ENCODE results near the gene C14orf180.
"Not testable (repeated sequence)": the region's sequence is repeated elsewhere in the genome, so short reads cannot be mapped to it uniquely, and the experiment has no call there.

The C14orf180 gene

GRCh38 chr14:104636131-104636530 is 56.6 kb downstream of the C14orf180 start:
- no peak overlapping the region for H3K4me3 ChIP-seq (ENCODE audit: insufficient read depth, low read length, poor library complexity, severe bottlenecking)
- no peaks in the 10 kb centered on the region for H3F3A ChIP-seq (ENCODE audit: insufficient read depth)
- no peaks in the 10 kb centered on the region for H3K79me2 ChIP-seq (ENCODE audit: insufficient read depth, low read length)
- H3K27ac ChIP-seq (ENCODE audit: low read depth, low read length): no peak overlapping the region
- no peaks in the 10 kb centered on the region for H3K9me3 ChIP-seq (ENCODE audit: insufficient read depth, low read length)
- H4K20me1 ChIP-seq (ENCODE audit: low read depth, low read length): no peaks in the 10 kb centered on the region
- H3K9ac ChIP-seq (ENCODE audit: low read length): no peak overlapping the region
- H3K4me2 ChIP-seq (ENCODE audit: low read depth, low read length, poor library complexity, severe bottlenecking): no peak overlapping the region
- H2AFZ ChIP-seq (ENCODE audit: low read depth, low read length, severe bottlenecking): no peak overlapping the region
- no peaks in the 10 kb centered on the region for H3K36me3 ChIP-seq (ENCODE audit: low read length)
- TF ChIP-seq CTCF (IDR thresholded peaks at IDR 0.05; ENCODE audit: insufficient read depth, low read length, poor library complexity, severe bottlenecking) (no peak), EZH2phosphoT487 (conservative IDR thresholded peaks at IDR 0.05; ENCODE audit: low read length) (no peak)
- H3K9me2 ChIP-seq (replicated peaks; ENCODE audit: insufficient read depth, low read length): no peaks in the 10 kb centered on the region
- H3K27me3 ChIP-seq (ENCODE audit: low read length): no peaks in the 10 kb centered on the region

DNA sequence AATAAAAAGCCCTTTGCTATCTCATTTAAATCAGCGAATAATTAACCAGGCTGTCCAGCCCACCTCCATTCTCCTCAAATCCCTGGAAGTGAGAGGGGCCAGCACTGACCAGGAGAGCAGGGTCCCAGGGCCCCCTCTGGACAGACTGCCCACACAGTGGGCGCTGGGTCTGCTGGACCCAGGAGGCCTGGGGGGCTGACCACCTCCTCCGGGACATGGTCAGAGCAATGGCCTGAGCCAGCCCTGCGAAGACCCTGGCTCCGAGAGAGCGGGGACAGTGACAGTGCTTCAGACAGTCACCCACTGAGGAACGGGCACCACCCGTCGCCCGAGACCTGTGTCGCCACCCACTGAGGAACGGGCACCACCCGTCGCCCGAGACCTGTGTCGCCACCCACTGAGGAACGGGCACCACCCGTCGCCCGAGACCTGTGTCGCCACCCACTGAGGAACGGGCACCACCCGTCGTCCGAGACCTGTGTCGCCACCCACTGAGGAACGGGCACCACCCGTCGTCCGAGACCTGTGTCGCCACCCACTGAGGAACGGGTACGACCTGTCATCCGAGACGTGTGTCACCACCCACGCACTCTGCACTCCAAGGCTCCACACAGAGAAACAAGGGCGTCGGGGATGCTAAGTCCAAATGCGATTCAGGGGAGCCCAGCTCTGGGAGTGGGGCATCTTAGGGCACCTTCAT is 57.4 kb downstream of the C14orf180 start:
- H3F3A ChIP-seq (ENCODE audit: insufficient read depth); H3K9ac ChIP-seq (ENCODE audit: low read length); H3K79me2 ChIP-seq (ENCODE audit: insufficient read depth, low read length); H3K27ac ChIP-seq (ENCODE audit: low read depth, low read length); H3K9me3 ChIP-seq (ENCODE audit: insufficient read depth, low read length); H3K4me2 ChIP-seq (ENCODE audit: low read depth, low read length, poor library complexity, severe bottlenecking); H3K36me3 ChIP-seq (ENCODE audit: low read length); H3K27me3 ChIP-seq (ENCODE audit: low read length); H3K4me3 ChIP-seq (ENCODE audit: insufficient read depth, low read length, poor library complexity, severe bottlenecking); H3K9me2 ChIP-seq (replicated peaks; ENCODE audit: insufficient read depth, low read length); H2AFZ ChIP-seq (ENCODE audit: low read depth, low read length, severe bottlenecking); H4K20me1 ChIP-seq (ENCODE audit: low read depth, low read length): not testable (repeated sequence)

DNA sequence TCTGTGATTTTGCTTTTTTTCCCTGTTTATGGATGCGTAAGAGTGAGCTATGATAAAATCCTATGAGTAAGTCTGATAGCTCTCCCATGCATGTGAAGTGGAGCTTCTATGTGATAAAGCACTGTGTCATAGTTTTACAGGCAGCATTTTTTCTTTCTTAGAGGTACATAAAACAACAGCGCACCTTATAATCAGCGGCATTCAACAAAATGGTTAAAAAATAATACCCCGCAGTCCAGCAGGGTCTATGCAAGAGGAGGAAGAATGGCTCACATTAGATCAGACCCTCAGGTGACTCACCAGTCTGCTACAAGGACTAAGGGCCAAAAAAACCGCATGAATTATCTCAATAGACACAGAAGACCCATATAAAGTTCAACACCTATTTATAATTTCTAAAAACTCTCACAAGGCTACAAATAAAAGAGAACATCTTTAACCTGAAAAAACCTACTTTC is 58.0 kb downstream of the C14orf180 start:
- no peak overlapping the region for H3K4me2 ChIP-seq (ENCODE audit: low read depth, low read length, poor library complexity, severe bottlenecking)
- H3K27me3 ChIP-seq (ENCODE audit: low read length): no peaks in the 10 kb centered on the region
- no peak overlapping the region for H3K4me3 ChIP-seq (ENCODE audit: insufficient read depth, low read length, poor library complexity, severe bottlenecking)
- TF ChIP-seq EZH2phosphoT487 (conservative IDR thresholded peaks at IDR 0.05; ENCODE audit: low read length): no peak
- TF ChIP-seq CTCF (IDR thresholded peaks at IDR 0.05; ENCODE audit: insufficient read depth, low read length, poor library complexity, severe bottlenecking): no peak
- H3K79me2 ChIP-seq (ENCODE audit: insufficient read depth, low read length): no peaks in the 10 kb centered on the region
- no peak overlapping the region for H2AFZ ChIP-seq (ENCODE audit: low read depth, low read length, severe bottlenecking)
- no peaks in the 10 kb centered on the region for H3K9me3 ChIP-seq (ENCODE audit: insufficient read depth, low read length)
- H4K20me1 ChIP-seq (ENCODE audit: low read depth, low read length): no peaks in the 10 kb centered on the region
- H3K36me3 ChIP-seq (ENCODE audit: low read length): no peaks in the 10 kb centered on the region
- no peak overlapping the region for H3K9ac ChIP-seq (ENCODE audit: low read length)
- no peaks in the 10 kb centered on the region for H3F3A ChIP-seq (ENCODE audit: insufficient read depth)
- no peak overlapping the region for H3K27ac ChIP-seq (ENCODE audit: low read depth, low read length)
- H3K9me2 ChIP-seq (replicated peaks; ENCODE audit: insufficient read depth, low read length): no peaks in the 10 kb centered on the region

- Histone ChIP-seq H4K20me1 (ENCODE audit: low read depth, low read length) (no peaks in the 10 kb centered on the region), H3K79me2 (ENCODE audit: insufficient read depth, low read length) (no peaks in the 10 kb centered on the region), H3K36me3 (ENCODE audit: low read length) (no peaks in the 10 kb centered on the region), H3F3A (ENCODE audit: insufficient read depth) (no peaks in the 10 kb centered on the region), H3K9me2 (replicated peaks; ENCODE audit: insufficient read depth, low read length) (no peaks in the 10 kb centered on the region), H3K9ac (ENCODE audit: low read length) (no peak overlapping the region), H3K27ac (ENCODE audit: low read depth, low read length) (no peak overlapping the region), H3K9me3 (ENCODE audit: insufficient read depth, low read length) (no peaks in the 10 kb centered on the region), H3K4me2 (ENCODE audit: low read depth, low read length, poor library complexity, severe bottlenecking) (no peak overlapping the region), H3K4me3 (ENCODE audit: insufficient read depth, low read length, poor library complexity, severe bottlenecking) (no peak overlapping the region), H3K27me3 (ENCODE audit: low read length) (no peaks in the 10 kb centered on the region), H2AFZ (ENCODE audit: low read depth, low read length, severe bottlenecking) (no peak overlapping the region)
- no peak for TF ChIP-seq EZH2phosphoT487 (conservative IDR thresholded peaks at IDR 0.05; ENCODE audit: low read length)
- TF ChIP-seq CTCF (IDR thresholded peaks at IDR 0.05; ENCODE audit: insufficient read depth, low read length, poor library complexity, severe bottlenecking): no peak
Measured at GRCh38 chr14:104638190-104638589, 58.6 kb downstream of the C14orf180 start.

Measured in SU-DHL-6 (cell line).